Peyer's patch (tissue), 4 donors: ENCODE results near the gene LARP4B.

Experiments
- POLR2A ChIP-seq, 2 donors: fragments of 450-650 bp; IDR thresholded peaks; one replicate each; pipeline ENCODE4 v1.5.1; 2017; ENCODE audit warnings: antibody characterized with exemption in 2 of 2, mild to moderate bottlenecking in 2 of 2, moderate library complexity in 2 of 2
- TF ChIP-seq, protein P1 (sequence below), 6 experiments: fragments of 450-650 bp in 4 of 6; fragments of 200-600 bp in 2 of 6; sonication (generic) in 1 of 6; IDR thresholded peaks; one replicate each; pipeline ENCODE4 v1.5.1; 2017 to 2019; ENCODE audit warnings: antibody characterized with exemption in 6 of 6, mild to moderate bottlenecking in 3 of 6, moderate library complexity in 1 of 6

DNA sequence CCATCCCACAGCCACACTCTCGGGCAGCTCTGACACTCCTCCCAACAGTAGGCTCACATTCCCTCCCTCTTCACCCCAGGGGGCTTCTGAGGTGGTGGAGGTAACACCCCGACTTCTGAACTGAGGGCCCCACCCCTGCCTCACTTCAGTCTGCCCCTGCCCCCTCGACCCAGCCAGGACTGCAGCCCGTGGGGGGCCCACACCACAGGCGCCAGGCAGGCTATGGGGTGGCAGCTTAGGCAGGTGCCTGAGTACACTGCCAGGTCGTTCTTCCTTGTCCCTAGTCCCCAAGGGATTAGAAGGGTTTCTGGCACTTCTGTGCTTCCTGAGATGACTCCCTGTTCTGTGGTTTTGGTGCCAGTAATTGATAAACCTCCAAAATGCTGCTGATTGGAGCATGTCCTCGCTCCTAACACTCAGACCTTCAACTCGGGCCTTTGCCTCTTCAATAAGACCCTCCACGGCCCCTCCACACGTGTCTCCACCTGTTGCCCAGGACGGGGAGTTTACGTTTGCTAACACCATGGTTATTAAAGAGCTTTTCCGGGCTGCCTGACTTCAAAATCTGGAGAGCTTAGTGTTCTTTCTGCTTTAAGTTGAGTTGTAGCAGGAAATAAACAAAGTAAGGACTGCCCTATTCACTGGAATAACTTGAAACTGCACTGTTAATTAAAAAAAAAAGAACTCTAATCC, 23.8 kb upstream of the LARP4B start:
- TF ChIP-seq, protein P1, sequence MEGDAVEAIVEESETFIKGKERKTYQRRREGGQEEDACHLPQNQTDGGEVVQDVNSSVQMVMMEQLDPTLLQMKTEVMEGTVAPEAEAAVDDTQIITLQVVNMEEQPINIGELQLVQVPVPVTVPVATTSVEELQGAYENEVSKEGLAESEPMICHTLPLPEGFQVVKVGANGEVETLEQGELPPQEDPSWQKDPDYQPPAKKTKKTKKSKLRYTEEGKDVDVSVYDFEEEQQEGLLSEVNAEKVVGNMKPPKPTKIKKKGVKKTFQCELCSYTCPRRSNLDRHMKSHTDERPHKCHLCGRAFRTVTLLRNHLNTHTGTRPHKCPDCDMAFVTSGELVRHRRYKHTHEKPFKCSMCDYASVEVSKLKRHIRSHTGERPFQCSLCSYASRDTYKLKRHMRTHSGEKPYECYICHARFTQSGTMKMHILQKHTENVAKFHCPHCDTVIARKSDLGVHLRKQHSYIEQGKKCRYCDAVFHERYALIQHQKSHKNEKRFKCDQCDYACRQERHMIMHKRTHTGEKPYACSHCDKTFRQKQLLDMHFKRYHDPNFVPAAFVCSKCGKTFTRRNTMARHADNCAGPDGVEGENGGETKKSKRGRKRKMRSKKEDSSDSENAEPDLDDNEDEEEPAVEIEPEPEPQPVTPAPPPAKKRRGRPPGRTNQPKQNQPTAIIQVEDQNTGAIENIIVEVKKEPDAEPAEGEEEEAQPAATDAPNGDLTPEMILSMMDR (IDR thresholded peaks at IDR 0.05): no peak
- no peak for TF ChIP-seq POLR2A (IDR thresholded peaks at IDR 0.05)
